Measurements from ENCODE around the gene AXDND1.

Gene AXDND1

DNA sequence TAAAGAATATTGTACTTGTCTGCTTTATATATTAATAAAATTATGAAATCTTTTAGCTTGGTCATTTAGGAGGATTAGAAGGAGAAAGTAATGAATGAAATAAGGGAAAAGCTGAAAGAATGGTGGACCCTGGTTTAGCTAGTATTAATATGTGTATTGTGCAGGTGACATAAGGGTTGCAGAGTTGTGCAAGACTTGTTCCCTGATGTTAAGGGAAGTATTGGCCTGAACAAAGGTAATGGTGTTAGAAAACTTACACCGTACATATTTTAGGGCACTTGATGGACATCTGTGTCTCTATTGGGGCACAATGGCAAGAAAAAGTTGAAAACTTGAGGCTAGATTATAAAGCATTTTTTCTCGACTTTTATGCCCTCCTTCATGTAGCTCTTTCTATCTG lies 39.9 kb upstream of the AXDND1 start:
- Histone ChIP-seq H3K56ac (ENCODE audit: low read length) (no peak overlapping the region), H3K4ac (ENCODE audit: low read depth, low read length) (no peak overlapping the region), H3K4me3 (ENCODE audit: low read length) (no peak overlapping the region), H4K5ac (ENCODE audit: low read length) (no peak overlapping the region), H3K36me3 (ENCODE audit: control insufficient read depth, insufficient read depth, low read length) (no peaks in the 10 kb centered on the region), H3K79me2 (ENCODE audit: control insufficient read depth, insufficient read depth, low read length) (no peaks in the 10 kb centered on the region), H2BK5ac (ENCODE audit: low read length) (no peak overlapping the region), H2BK15ac (replicated peaks; ENCODE audit: low read depth) (no peak overlapping the region), H4K8ac (ENCODE audit: low read depth, low read length) (no peak overlapping the region), H3K9ac (ENCODE audit: low read length) (no peak overlapping the region), H2BK120ac (ENCODE audit: low read depth, low read length) (no peak overlapping the region), H3K79me1 (ENCODE audit: low read length) (no peaks in the 10 kb centered on the region), H3K27me3 (ENCODE audit: insufficient read depth, low read length, poor library complexity) (no peaks in the 10 kb centered on the region), H3K23ac (ENCODE audit: low read length) (no peak overlapping the region), H3K18ac (ENCODE audit: low read length) (no peak overlapping the region), H3K4me2 (ENCODE audit: low read length) (no peak overlapping the region), H3K27ac (ENCODE audit: low read depth, low read length) (no peak overlapping the region), H3K4me1 (ENCODE audit: control insufficient read depth, low read depth, low read length) (no peaks in the 10 kb centered on the region), H2AK5ac (ENCODE audit: low read length) (no peak overlapping the region)
- DNase-seq: no peak
- WGBS (ENCODE audit: extremely low coverage, insufficient coverage, low lambda C conversion rate): no CpG with 5 or more reads among the region's 2 CpGs

DNA sequence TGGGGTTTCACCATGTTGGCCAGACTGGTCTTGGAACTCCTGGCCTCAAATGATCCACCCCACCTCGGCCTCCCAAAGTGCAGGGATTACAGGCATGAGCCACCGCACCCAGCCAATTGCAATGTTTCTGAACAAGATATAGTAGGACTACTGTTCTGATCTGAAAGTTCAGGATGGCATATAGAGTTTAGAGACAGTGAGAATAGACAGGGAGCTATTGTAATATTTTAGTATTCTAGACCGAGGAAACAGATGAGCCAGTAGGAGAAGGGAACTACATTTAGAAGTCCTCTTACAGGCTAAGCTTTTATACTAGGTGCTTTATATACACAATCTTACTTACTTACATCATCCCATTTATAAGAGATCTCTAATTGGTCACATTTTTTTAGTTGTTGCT lies 39.0 kb upstream of the AXDND1 start:
- Histone ChIP-seq H4K8ac (ENCODE audit: low read depth, low read length) (no peak overlapping the region), H3K4me1 (ENCODE audit: control insufficient read depth, low read depth, low read length) (no peaks in the 10 kb centered on the region), H3K36me3 (ENCODE audit: control insufficient read depth, insufficient read depth, low read length) (no peaks in the 10 kb centered on the region), H3K79me2 (ENCODE audit: control insufficient read depth, insufficient read depth, low read length) (no peaks in the 10 kb centered on the region), H3K18ac (ENCODE audit: low read length) (no peak overlapping the region), H2BK15ac (replicated peaks; ENCODE audit: low read depth) (no peak overlapping the region), H3K27ac (ENCODE audit: low read depth, low read length) (no peak overlapping the region), H3K27me3 (ENCODE audit: insufficient read depth, low read length, poor library complexity) (no peaks in the 10 kb centered on the region), H3K79me1 (ENCODE audit: low read length) (no peaks in the 10 kb centered on the region), H3K4me3 (ENCODE audit: low read length) (no peak overlapping the region), H4K5ac (ENCODE audit: low read length) (no peak overlapping the region), H3K23ac (ENCODE audit: low read length) (no peak overlapping the region), H2BK120ac (ENCODE audit: low read depth, low read length) (no peak overlapping the region), H2AK5ac (ENCODE audit: low read length) (no peak overlapping the region), H3K4me2 (ENCODE audit: low read length) (no peak overlapping the region), H3K56ac (ENCODE audit: low read length) (no peak overlapping the region), H2BK5ac (ENCODE audit: low read length) (no peak overlapping the region), H3K9ac (ENCODE audit: low read length) (no peak overlapping the region), H3K4ac (ENCODE audit: low read depth, low read length) (no peak overlapping the region)
- no CpG with 5 or more reads among the region's 3 CpGs for WGBS (ENCODE audit: extremely low coverage, insufficient coverage, low lambda C conversion rate)
- DNase-seq: no peak

DNA sequence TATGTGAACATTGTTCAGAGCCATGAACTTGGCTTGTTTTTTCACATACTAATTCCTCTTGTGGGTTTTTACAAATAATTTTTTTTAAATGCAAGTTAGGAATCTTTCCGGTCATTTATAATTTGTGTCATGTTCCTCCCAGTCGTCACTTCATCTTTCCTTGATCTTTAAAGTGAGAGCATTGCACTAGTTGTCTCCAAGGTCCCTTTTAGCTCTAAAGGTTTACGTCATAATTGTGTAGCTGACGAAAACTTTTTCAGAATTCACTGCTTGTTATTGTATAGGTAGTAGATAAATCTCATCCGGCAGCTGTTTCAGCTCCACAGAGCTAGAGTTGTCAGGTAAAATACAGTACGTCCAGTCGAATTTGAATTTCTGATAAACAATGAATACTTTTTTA lies 38.6 kb upstream of the AXDND1 start:
- Histone ChIP-seq H3K79me1 (ENCODE audit: low read length) (no peaks in the 10 kb centered on the region), H3K79me2 (ENCODE audit: control insufficient read depth, insufficient read depth, low read length) (no peaks in the 10 kb centered on the region), H3K36me3 (ENCODE audit: control insufficient read depth, insufficient read depth, low read length) (no peaks in the 10 kb centered on the region), H2AK5ac (ENCODE audit: low read length) (no peak overlapping the region), H2BK120ac (ENCODE audit: low read depth, low read length) (no peak overlapping the region), H3K4me1 (ENCODE audit: control insufficient read depth, low read depth, low read length) (no peaks in the 10 kb centered on the region), H3K4me3 (ENCODE audit: low read length) (no peak overlapping the region), H3K27ac (ENCODE audit: low read depth, low read length) (no peak overlapping the region), H4K5ac (ENCODE audit: low read length) (no peak overlapping the region), H3K18ac (ENCODE audit: low read length) (no peak overlapping the region), H2BK15ac (replicated peaks; ENCODE audit: low read depth) (no peak overlapping the region), H3K27me3 (ENCODE audit: insufficient read depth, low read length, poor library complexity) (no peaks in the 10 kb centered on the region), H4K8ac (ENCODE audit: low read depth, low read length) (no peak overlapping the region), H3K9ac (ENCODE audit: low read length) (no peak overlapping the region), H3K56ac (ENCODE audit: low read length) (no peak overlapping the region), H2BK5ac (ENCODE audit: low read length) (no peak overlapping the region), H3K4me2 (ENCODE audit: low read length) (no peak overlapping the region), H3K23ac (ENCODE audit: low read length) (no peak overlapping the region), H3K4ac (ENCODE audit: low read depth, low read length) (no peak overlapping the region)
- DNase-seq: no peak
- no CpG with 5 or more reads among the region's 7 CpGs for WGBS (ENCODE audit: extremely low coverage, insufficient coverage, low lambda C conversion rate)

DNA sequence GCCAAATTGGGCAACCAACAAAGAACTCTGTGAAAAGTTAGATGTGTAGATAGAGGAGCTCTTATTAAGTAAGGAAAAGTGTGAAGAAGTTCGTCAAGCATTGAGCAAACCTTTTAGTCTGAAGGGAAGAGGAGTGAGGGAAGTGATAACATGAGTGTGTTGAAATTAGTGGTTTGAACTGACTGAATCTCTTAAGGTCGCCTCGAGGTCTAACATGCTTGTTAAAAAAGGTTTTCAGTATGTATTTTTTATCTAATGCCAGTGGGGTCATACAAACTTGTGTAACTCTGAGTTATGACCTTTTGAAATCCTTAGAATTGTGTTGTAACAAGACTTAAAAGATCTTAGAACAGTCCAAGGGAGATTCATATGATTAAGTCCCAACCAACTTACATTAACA lies 38.1 kb upstream of the AXDND1 start:
- Histone ChIP-seq H4K5ac (ENCODE audit: low read length) (no peak overlapping the region), H3K36me3 (ENCODE audit: control insufficient read depth, insufficient read depth, low read length) (no peaks in the 10 kb centered on the region), H3K79me1 (ENCODE audit: low read length) (no peaks in the 10 kb centered on the region), H3K4me1 (ENCODE audit: control insufficient read depth, low read depth, low read length) (no peaks in the 10 kb centered on the region), H2BK5ac (ENCODE audit: low read length) (no peak overlapping the region), H4K8ac (ENCODE audit: low read depth, low read length) (no peak overlapping the region), H3K56ac (ENCODE audit: low read length) (no peak overlapping the region), H3K27ac (ENCODE audit: low read depth, low read length) (no peak overlapping the region), H3K27me3 (ENCODE audit: insufficient read depth, low read length, poor library complexity) (no peaks in the 10 kb centered on the region), H3K4ac (ENCODE audit: low read depth, low read length) (no peak overlapping the region), H3K4me2 (ENCODE audit: low read length) (no peak overlapping the region), H3K79me2 (ENCODE audit: control insufficient read depth, insufficient read depth, low read length) (no peaks in the 10 kb centered on the region), H2BK15ac (replicated peaks; ENCODE audit: low read depth) (no peak overlapping the region), H3K4me3 (ENCODE audit: low read length) (no peak overlapping the region), H2AK5ac (ENCODE audit: low read length) (no peak overlapping the region), H3K9ac (ENCODE audit: low read length) (no peak overlapping the region), H3K23ac (ENCODE audit: low read length) (no peak overlapping the region), H3K18ac (ENCODE audit: low read length) (no peak overlapping the region), H2BK120ac (ENCODE audit: low read depth, low read length) (no peak overlapping the region)
- DNase-seq: no peak
- WGBS (ENCODE audit: extremely low coverage, insufficient coverage, low lambda C conversion rate): no CpG with 5 or more reads among the region's 3 CpGs

DNA sequence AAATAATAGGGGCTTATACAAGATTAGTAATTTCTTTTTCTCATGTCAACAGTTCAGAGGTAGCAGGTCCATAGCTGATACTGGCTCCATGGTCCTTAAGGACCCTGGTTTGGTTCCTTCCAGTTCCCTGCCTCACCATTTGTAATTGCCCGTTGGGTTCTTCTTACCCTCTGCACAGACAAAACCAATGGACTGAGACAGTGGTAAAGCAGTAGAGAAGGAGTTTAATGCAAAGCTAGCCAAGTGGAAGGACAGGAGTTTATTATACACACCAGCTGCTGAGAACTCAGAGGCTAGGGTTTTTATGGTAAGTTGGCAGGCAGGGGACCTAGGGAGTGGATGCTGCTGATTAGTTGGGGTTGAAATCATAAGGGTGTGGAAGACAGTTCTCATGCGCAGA lies 35.9 kb upstream of the AXDND1 start:
- no peak overlapping the region for H4K5ac ChIP-seq (ENCODE audit: low read length)
- H2BK5ac ChIP-seq (ENCODE audit: low read length): no peak overlapping the region
- no peak overlapping the region for H3K56ac ChIP-seq (ENCODE audit: low read length)
- H3K36me3 ChIP-seq (ENCODE audit: control insufficient read depth, insufficient read depth, low read length): no peaks in the 10 kb centered on the region
- H3K79me2 ChIP-seq (ENCODE audit: control insufficient read depth, insufficient read depth, low read length): no peaks in the 10 kb centered on the region
- WGBS (ENCODE audit: extremely low coverage, insufficient coverage, low lambda C conversion rate): no CpG with 5 or more reads among the region's 2 CpGs
- no peak overlapping the region for H3K23ac ChIP-seq (ENCODE audit: low read length)
- no peak overlapping the region for H2AK5ac ChIP-seq (ENCODE audit: low read length)
- no peak overlapping the region for H3K18ac ChIP-seq (ENCODE audit: low read length)
- no peaks in the 10 kb centered on the region for H3K27me3 ChIP-seq (ENCODE audit: insufficient read depth, low read length, poor library complexity)
- H2BK15ac ChIP-seq (replicated peaks; ENCODE audit: low read depth): no peak overlapping the region
- H3K4me3 ChIP-seq (ENCODE audit: low read length): no peak overlapping the region
- no peaks in the 10 kb centered on the region for H3K79me1 ChIP-seq (ENCODE audit: low read length)
- no peak overlapping the region for H3K4me2 ChIP-seq (ENCODE audit: low read length)
- H4K8ac ChIP-seq (ENCODE audit: low read depth, low read length): no peak overlapping the region
- no peak overlapping the region for H3K9ac ChIP-seq (ENCODE audit: low read length)
- DNase-seq: no peak
- no peaks in the 10 kb centered on the region for H3K4me1 ChIP-seq (ENCODE audit: control insufficient read depth, low read depth, low read length)
- H3K4ac ChIP-seq (ENCODE audit: low read depth, low read length): no peak overlapping the region
- H2BK120ac ChIP-seq (ENCODE audit: low read depth, low read length): no peak overlapping the region
- no peak overlapping the region for H3K27ac ChIP-seq (ENCODE audit: low read depth, low read length)

DNA sequence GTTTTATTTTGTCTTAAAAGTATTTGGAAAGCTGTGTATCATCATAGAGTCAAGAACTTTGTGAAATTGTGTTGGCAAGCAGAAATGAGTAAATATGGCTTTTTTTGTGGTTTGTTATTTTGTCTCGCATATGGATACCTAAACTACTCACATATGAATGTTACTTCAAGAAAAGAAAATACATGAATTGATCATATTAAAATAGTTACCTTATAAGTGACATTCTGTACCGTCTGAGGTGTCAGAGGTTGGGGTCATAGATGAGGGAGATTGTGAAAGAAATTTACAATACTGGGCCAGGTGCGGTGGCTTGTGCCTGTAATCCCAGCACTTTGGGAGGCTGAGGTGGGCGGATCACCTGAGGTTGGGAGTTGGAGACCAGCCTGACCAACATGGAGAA lies 31.3 kb upstream of the AXDND1 start:
- Histone ChIP-seq H3K4me3 (ENCODE audit: low read length) (no peak overlapping the region), H3K4ac (ENCODE audit: low read depth, low read length) (no peak overlapping the region), H4K5ac (ENCODE audit: low read length) (no peak overlapping the region), H3K79me1 (ENCODE audit: low read length) (no peaks in the 10 kb centered on the region), H3K27ac (ENCODE audit: low read depth, low read length) (no peak overlapping the region), H2BK120ac (ENCODE audit: low read depth, low read length) (no peak overlapping the region), H3K27me3 (ENCODE audit: insufficient read depth, low read length, poor library complexity) (no peaks in the 10 kb centered on the region), H3K4me1 (ENCODE audit: control insufficient read depth, low read depth, low read length) (no peaks in the 10 kb centered on the region), H3K56ac (ENCODE audit: low read length) (no peak overlapping the region), H3K9ac (ENCODE audit: low read length) (no peak overlapping the region), H4K8ac (ENCODE audit: low read depth, low read length) (no peak overlapping the region), H2BK5ac (ENCODE audit: low read length) (no peak overlapping the region), H3K36me3 (ENCODE audit: control insufficient read depth, insufficient read depth, low read length) (no peaks in the 10 kb centered on the region), H3K23ac (ENCODE audit: low read length) (no peak overlapping the region), H2BK15ac (replicated peaks; ENCODE audit: low read depth) (no peak overlapping the region), H3K4me2 (ENCODE audit: low read length) (no peak overlapping the region), H3K18ac (ENCODE audit: low read length) (no peak overlapping the region), H3K79me2 (ENCODE audit: control insufficient read depth, insufficient read depth, low read length) (no peaks in the 10 kb centered on the region), H2AK5ac (ENCODE audit: low read length) (no peak overlapping the region)
- DNase-seq: no peak
- no CpG with 5 or more reads among the region's 4 CpGs for WGBS (ENCODE audit: extremely low coverage, insufficient coverage, low lambda C conversion rate)

Data from mesendoderm (in vitro differentiated cells).